Measurements from ENCODE around the gene KRTAP10-1.
"Not testable (repeated sequence)": the region's sequence is repeated elsewhere in the genome, so short reads cannot be mapped to it uniquely, and the experiment has no call there.

KRTAP10-1 gene, protein sequence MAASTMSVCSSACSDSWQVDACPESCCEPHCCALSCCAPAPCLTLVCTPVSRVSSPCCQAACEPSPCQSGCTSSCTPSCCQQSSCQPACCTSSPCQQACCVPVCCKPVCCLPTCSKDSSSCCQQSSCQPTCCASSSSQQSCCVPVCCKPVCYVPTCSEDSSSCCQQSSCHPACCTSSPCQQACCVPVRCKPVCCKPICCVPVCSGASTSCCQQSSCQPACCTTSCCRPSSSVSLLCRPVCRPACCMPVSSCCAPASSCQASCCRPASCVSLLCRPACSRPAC

DNA sequence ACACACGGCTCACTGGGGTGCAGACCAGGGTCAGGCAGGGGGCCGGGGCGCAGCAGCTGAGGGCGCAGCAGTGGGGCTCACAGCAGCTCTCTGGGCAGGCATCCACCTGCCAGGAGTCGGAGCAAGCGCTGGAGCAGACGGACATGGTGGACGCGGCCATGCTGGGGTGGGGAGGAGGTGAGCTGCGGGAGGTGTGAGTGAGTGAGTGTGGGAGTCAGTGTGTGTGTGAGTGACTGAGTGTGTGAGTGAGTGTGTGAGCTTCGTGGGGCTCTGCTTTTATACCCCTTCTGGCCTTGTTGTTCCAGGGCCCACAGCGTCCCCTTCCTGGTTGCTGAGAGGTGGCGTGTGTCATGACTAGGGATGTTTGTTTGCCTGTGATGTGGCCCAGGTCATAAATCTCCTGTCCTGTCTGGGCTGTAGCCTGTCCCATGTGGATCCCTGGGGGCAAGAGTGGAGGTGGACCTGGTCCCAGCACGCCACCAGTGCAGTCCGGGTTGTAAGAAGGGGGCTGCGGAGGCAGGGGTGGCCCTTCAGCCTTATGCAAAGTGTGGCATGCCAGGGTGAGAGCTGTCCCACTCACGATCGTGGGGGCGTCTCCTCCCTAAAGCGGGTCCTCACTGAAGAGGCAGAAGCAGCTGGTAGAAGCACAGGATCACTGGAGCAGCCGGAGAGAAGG, at the start of gene KRTAP10-1:
KRTAP10-1 (minus strand) TSS at position 205 of the 676 bp plus-strand sequence; CDS start at position 160, 45 bp downstream.
- no peak for FAIRE-seq

DNA sequence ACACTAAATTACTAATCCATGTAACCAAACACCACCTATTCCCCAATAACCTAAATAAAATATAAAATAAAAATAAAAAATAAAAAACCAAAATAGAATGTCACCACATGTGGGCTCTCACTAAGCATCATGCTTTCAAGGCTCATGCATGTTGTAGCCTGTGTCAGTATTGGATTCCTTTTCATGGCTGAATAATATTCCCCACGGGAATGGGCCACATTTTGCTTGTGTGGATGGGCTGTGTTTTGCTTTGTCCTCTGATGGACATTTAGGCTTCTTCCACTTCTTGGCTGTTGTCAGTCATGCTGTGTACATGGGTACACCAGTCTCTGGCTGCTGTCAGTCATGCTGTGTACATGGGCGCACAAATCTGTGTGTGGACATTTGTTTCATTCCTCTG, 49.1 kb upstream of the KRTAP10-1 start:
- FAIRE-seq: no peak

DNA sequence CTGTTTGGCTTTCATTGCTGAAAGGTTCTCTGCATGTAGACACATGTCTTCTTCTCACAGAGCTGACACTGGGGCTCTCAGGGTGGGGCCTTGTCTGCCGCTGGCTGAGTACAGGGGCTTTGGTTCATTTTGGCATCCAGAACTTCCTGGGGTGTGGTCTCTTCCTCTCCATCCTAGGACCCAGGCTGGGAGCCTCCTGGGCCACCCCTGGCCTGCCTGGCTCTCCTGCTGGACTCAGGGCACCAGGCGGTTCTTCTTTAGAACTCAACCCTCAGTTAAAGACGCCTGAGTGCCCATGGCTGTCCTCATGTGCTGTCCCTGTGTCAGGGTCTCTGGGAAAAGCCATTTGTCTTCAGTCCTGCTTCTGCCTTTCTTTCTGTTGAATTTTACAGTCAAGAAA, 45.9 kb upstream of the KRTAP10-1 start:
- no peak for FAIRE-seq

DNA sequence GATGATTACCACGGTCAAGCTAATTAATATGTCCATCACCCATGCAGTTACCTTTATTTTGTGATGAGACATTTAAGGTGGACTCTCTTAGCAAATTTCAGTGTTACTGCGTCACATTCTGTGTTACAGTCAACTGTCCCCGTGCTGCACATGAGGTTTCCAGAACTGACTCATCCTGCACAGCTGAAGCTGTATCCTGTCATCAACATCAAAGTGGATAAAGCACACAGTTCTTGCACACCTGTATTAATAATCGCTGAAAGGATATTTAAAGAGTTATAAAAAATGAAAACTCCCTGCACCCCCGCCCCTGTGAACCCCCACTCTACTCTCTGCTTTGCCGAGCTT, 43.8 kb upstream of the KRTAP10-1 start:
- no peak for FAIRE-seq

DNA sequence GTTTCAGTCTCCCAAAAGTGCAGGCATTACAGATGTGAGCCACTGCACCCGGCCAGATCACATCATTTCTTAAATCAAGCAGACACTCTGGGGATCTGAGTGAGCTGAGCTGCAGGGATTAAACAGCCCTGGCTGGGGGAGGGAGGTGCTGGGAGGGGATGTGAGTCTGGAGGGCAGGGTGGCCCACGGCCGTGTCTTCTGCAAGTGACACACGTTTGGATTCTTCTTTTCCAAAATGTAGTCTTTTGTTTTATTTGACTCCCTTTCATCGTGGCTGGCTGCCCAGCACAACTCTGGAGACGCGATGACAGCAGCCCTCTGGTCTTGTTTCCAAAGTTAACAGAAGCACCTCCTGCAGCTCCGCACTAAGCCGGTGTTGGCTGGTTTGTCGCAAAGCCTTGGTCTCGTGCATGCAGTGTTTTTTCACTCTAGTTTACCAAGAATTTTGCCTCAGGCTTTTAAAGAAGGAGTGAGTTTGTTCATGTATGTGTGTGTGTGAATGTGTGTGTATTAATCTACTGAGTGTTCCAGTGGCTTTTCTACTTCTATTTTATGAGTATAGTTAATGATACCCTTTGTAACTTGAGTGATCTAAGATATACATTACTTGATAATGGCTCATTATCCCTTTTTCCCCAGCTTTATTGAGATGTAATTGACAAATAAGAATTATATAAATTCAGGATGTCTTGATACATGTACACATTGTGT, 43.2 kb upstream of the KRTAP10-1 start:
- FAIRE-seq: no peak

DNA sequence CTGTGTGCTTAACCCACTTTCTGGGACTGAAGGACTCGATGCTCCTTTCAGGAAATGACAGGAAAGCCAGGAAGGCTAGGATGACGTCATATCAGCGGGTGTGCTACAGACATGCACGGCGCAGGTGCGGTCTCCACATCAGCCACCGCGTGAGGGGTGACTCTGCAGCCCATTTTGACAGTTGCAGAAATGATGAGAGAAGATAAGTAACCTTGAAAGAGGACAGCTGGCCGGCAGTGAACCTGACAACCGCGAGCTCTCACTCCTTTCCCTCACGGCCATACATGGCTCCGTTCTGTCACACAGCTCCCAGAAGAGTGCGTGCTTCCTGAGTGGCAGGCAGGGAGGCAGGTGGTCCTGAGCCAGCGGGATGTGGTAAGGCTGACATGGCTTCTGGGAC, 42.1 kb upstream of the KRTAP10-1 start:
- no peak for FAIRE-seq

DNA sequence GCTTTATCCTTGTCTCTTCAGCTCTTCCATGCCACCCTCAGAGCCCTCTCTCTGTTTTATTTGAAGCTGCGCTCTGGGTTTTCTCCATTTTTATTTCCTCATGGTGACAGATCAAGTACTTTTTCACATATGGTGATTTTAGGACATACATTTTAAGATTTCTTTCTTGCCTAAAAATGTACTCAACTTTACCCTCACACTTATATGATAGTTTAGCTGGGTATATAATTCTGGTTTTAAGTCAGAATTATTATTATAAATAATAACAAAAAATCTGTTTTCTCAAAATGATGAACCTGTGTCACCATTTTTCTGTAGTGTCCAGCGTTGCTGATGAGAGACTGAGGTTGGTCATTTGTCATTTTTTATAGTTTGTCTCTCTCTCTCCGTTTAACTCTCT, 41.2 kb upstream of the KRTAP10-1 start:
- FAIRE-seq: no peak

DNA sequence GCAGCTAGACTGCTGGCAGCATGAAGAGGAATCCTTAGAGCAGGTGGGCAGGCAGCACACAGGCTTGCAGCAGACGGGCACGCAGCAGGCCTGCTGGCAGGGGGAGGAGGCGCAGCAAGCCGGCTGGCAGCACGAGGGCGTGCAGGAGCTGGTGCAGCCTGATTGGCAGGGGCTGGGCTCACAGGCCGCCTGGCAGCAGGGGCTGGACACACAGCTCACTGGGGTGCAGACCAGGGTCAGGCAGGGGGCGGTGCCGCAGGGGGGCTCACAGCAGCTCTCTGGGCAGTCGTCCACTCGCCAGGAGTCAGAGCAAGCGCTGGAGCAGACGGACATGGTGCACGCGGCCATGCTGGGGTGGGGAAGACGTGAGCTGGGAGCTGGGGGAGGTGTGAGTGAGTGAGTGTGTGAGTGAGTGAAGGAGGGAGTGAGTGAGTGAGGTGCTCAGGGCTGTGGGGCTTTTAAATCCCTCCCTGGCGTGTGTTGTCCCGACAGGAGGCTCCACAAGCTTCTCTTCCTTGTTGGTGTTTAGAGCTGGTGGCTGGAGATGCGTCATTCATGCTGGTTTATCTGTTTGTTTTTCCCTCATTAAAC, 40.3 kb upstream of the KRTAP10-1 start, which contains the start of gene KRTAP10-5:
KRTAP10-5 (minus strand) TSS at position 374 of the 591 bp plus-strand sequence; CDS start at position 348, 26 bp downstream.
- not testable (repeated sequence) for FAIRE-seq

DNA sequence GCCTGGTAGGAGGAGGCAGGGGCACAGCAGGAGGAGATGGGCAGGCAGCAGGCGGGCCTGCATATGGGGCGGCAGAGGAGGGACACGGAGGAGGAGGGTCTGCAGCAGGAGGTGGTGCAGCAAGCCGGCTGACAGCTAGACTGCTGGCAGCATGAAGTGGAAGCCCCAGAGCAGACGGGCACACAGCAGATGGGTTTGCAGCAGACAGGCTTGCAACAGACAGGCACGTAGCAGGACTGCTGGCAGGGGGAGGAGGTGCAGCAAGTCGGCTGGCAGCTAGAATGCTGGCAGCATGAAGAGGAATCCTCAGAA, 39.8 kb upstream of the KRTAP10-1 start:
- FAIRE-seq: no peak

DNA sequence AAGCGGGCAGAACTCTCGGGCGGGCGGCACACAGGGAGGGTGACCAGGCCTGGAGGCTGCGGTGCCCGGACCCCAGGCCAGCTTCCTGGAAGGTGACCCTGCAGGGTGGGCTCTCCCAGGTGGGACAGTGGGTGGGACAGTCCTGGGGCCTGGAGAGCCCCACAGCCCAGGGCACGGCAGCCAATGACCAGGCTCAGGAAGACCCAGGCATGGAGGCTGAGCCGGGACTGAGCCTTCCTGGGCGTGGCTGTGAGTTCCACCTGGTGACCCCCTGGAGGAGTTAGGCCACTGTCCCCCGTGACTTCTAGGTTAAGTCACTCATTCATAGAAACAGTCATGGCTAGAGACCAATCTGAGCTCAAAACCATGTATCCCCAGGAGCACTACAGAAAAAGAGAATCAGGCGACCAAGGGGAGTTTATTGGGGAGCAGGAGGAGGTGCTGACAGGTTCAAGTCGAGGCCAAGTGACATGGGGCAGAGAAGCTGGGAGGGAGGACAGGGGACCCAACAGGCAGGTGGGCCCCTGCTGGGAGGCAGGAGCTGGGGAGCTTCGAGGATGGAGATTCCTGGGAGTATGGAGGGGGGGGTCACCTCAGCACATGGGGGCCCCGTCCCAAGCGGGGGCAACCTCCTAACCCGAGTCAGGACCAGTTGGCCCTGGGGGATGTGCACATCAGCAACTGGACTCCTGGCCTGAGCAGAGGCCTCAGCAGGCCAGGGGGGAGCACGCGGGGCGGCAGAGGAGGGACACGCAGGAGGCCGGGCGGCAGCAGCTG, 39.2 kb upstream of the KRTAP10-1 start:
- FAIRE-seq: no peak

DNA sequence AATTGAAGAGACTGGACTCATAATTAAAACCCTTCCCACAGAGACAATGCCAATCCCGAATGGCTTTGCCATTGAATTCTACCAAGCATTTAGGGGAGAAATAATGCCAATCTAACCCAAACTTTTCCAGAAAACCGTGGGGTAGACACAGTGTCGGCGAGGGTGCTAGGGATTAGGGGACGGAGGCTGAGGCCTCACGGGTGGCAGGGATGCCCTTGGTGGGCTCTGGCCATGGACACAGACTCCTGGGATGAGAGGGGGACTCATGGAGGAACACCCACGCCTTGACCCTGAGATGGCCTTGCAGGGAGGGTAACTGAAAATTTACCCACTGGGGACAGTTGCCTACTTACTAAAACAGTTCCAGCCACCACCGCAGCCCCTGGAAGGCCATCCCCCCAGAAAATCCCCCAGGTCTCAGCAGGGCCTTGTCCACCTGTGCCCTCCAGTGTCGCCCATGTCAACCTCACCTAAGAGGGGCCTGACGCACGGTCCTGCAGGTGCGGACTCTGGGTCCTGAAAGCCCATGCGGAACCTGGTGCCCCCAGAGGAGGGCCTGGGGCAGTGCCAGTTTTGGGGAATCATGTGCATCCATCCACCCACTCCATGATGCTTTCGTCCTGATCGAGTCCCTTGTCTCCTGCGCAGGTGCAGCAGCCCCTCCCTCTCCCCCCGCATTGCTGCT, 38.5 kb upstream of the KRTAP10-1 start:
- no peak for FAIRE-seq

DNA sequence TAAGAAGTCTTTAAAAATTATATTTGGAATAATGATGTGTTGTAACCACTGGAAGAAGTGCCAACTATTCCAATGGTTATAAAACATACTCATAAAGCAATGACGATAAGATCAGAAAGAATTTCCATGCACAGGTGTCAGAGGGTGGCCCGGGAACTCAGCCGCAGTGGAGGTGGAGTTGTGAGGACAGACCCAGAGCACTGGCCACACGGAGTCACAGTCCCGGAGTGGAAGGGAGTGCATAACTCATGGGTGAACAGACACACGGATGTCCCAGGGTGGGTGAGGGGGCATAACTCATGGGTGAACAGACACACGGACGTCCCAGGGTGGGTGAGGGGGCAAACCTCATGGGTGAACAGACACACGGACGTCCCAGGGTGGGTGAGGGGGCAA, 36.0 kb upstream of the KRTAP10-1 start:
- no peak for FAIRE-seq

DNA sequence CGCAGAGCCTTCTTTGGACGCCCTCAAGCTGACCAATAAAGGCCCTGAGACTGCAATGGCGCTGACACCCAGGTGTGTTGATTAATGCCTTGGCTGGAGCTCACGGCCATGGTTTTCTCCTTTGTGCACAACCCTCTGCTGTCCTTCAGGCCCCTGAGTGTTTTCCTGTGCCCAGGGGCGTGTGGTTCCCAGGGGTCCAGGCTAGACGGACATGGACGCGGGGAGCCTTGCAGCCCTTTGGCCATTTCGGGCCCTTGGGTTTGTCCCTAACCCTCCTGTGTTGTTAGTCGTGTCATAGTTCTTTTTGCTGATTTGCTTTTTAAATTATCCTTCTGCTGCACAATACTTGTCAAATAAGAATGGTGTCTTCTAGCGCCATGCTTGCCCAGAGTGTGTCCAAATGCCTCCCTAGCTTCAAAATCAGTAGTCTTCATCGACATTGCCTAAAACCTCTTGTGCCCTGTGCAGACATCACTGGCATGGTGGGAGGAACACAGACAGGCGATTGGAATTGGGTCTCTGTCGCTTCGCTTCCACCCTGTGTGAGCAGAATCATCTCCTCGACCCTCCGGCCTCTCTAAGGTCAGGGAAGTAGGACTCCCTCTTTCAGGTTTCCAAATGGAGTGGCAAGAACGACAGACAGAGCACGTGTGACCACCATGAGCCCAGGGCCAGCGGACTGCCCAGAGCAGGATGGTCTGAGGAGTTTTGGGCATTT, 35.5 kb upstream of the KRTAP10-1 start:
- FAIRE-seq: no peak

DNA sequence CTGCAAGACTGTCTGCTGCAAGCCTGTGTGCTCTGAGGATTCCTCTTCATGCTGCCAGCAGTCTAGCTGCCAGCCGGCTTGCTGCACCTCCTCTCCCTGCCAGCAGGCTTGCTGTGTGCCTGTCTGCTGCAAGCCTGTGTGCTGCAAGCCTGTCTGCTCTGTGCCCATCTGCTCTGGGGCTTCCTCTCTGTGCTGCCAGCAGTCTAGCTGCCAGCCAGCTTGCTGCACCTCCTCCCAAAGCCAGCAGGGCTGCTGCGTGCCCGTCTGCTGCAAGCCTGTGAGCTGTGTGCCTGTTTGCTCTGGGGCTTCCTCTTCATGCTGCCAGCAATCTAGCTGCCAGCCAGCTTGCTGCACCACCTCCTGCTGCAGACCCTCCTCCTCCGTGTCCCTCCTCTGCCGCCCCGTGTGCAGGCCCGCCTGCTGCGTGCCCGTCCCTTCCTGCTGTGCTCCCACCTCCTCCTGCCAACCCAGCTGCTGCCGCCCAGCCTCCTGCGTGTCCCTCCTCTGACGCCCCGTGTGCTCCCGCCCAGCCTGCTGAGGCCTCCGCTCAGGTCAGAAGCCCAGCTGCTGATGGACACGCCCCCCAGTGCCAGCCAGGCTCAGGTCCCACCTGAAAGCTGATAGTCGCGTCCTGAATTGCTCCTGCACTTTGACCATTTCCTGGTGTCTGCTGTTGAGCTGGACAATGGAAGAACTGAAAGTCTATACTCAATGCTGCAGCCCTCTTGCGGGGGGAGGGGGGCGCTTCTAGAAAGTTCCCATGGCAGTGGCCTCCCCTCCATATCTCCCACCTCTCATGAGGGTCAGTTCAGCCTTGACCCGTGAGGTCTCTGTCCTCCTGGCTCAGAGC, 34.7 kb upstream of the KRTAP10-1 start:
- FAIRE-seq: no peak

DNA sequence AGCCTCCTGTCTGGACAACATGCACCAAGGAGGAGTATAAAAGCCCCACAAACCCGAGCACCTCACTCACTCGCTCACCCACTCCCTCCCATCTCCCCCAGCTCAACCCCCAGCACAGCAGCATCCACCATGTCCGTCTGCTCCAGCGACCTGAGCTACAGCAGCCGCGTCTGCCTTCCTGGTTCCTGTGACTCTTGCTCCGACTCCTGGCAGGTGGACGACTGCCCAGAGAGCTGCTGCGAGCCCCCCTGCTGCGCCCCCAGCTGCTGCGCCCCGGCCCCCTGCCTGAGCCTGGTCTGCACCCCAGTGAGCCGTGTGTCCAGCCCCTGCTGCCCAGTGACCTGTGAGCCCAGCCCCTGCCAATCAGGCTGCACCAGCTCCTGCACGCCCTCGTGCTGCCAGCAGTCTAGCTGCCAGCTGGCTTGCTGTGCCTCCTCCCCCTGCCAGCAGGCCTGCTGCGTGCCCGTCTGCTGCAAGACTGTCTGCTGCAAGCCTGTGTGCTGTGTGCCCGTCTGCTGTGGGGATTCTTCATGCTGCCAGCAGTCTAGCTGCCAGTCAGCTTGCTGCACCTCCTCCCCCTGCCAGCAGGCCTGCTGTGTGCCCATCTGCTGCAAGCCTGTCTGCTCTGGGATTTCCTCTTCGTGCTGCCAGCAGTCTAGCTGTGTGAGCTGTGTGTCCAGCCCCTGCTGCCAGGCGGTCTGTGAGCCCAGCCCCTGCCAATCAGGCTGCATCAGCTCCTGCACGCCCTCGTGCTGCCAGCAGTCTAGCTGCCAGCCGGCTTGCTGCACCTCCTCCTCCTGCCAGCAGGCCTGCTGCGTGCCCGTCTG, 33.8 kb upstream of the KRTAP10-1 start, which contains the start of gene KRTAP10-4:
KRTAP10-4 (plus strand) TSS at position 100 of the 827 bp plus-strand sequence; CDS start at position 130, 30 bp downstream.
- not testable (repeated sequence) for FAIRE-seq

DNA sequence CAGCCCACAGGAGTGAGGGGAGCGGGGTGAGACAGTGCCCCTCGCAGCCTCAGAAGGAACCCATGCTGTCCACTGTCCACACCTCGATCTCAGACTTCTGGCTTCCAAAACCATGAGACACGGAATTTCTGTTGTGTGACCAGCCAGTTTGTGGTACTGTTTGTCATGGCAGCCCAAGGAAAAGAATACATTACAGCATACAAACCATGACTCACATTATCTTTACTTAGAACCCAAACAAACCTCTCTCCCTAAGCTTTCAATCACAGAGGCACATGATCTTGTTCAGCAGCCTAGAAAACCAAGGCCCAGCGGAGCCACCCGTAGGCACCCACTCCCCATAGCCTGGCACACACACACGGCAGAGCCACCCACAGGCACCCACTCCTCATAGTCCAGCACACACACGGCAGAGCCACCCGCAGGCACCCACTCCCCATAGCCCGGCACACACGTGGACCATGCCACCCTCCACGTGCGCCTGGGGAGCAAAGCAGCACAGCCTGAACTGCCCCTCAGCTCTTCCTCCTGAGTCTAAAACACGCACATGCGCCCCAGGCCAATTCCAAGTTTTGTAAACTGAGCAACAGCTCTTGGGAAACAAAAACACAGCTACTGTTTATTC, 33.1 kb upstream of the KRTAP10-1 start:
- no peak for FAIRE-seq

DNA sequence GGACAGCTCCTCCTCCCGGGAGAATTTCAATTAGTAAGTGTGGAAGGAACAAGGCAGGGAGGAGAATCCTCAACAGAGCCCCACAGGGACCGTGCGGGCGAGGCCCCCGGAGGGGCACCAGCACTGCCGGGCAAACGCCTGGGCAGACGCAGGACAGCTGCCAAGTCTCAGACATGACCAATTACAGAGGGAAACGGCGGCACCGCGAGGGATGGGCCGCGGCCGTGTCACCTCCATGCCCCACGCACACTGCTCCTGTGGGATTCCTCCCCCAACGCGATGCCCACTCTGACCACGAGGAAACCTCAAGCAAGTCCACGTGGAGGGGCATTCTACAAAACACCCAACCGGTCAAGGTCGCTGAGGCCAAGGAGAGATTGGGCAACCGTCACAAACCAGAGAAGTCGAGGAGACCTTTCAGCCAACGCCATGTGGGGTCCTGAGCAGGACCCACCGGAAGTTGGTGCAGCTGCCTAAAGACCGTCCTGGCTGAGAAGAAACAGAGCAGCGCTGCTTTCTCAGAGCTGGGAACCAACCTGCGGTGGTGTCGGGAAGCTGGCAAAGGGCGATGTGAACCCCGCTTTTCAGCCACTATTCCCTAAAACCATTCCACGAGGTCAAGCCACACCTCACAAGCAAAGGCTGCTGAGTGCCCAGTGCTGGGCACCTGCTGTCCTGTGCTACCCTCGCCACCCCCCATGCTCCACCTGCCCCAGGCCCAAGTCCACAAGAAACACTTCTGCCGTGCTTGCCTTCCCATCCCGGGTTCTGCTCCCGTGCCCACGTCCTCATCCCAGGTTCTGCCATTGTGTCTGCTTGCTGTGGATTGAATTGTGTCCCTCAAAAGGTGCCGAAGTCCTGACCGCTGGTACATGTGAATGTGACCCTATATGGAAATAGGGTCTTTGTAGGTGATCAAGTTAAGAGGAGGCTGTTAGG, 32.1 kb upstream of the KRTAP10-1 start:
- FAIRE-seq: no peak

DNA sequence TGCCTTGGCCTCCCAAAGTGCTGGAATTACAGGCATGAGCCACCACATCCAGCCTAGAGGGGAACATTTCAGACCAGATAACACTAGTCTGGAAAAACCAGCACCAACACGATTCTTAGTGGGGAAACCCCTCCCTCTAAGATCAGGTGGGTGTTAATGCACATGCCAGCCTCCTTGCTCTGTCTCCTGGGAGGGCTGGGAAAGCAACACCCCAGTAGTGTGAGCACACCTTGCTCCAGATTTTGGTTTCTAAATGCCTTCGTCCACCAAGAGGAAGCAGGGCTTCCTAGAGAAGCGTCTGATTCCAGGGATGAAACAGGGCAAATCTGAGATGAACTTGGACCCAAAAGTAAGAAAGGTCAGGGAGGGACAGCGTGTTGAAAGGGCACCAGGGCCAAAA, 31.3 kb upstream of the KRTAP10-1 start:
- no peak for FAIRE-seq

All from TTC549 (cell line).